ENCODE measurements around the gene TSFM. TPM values are rescaled to one million over a fixed set of nuclear protein-coding genes. Genes with fewer than 3 reads are reported as not detected.

TSFM gene
- total and polyA plus RNA-seq, 2 of the 13 experiments (the other 11 are each of a cell fraction or from before 2014, with no cell fraction given): 29.8 to 68.3 TPM

GRCh38 chr12:57803319-57803893 lies 20.8 kb downstream of the TSFM start:
- peaks cover 6 to 16% of the 10 kb centered on the region in 2 experiments; a peak in 4 of 5 replicates for H3K36me3 ChIP-seq (replicated peaks in 1 of 2; ENCODE audit: control insufficient read depth in 1 of 2, insufficient read depth in 2 of 2, low read length in 2 of 2)
- FAIRE-seq: peak; percentile 54
- TF ChIP-seq XRCC5 (optimal IDR thresholded peaks at IDR 0.05; ENCODE audit: low read length) (peak; percentile 34), ZNF501 (CRISPR knock-in tag; IDR thresholded peaks at IDR 0.05) (0 out of 2 replicates have a peak, but pooled peaks have one; percentile 27), E2F1 (CRISPR knock-in tag; IDR thresholded peaks at IDR 0.05) (no peak), GATAD1 (CRISPR knock-in tag; IDR thresholded peaks at IDR 0.05) (no peak), PLRG1 (conservative IDR thresholded peaks at IDR 0.05) (no peak), ZZZ3 (CRISPR knock-in tag; IDR thresholded peaks at IDR 0.05; ENCODE audit: borderline replicate concordance) (no peak), ZNF564 (CRISPR knock-in tag; IDR thresholded peaks at IDR 0.05) (no peak), MIER2 (CRISPR knock-in tag; IDR thresholded peaks at IDR 0.05) (no peak), ZNF546 (CRISPR knock-in tag; conservative IDR thresholded peaks at IDR 0.05) (no peak), KLF15 (CRISPR knock-in tag; IDR thresholded peaks at IDR 0.05; ENCODE audit: borderline replicate concordance) (no peak), SRF (IDR thresholded peaks at IDR 0.05; ENCODE audit: low read depth, low read length) (0 out of 2 replicates have a peak, but pooled peaks have one; percentile 17), RAD21 (CRISPR knock-in tag; IDR thresholded peaks at IDR 0.05) (peak; percentile 54)
- TF ChIP-seq, protein P1, sequence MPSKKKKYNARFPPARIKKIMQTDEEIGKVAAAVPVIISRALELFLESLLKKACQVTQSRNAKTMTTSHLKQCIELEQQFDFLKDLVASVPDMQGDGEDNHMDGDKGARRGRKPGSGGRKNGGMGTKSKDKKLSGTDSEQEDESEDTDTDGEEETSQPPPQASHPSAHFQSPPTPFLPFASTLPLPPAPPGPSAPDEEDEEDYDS (CRISPR knock-in tag; IDR thresholded peaks at IDR 0.05): no peak
- TF ChIP-seq, protein P2, sequence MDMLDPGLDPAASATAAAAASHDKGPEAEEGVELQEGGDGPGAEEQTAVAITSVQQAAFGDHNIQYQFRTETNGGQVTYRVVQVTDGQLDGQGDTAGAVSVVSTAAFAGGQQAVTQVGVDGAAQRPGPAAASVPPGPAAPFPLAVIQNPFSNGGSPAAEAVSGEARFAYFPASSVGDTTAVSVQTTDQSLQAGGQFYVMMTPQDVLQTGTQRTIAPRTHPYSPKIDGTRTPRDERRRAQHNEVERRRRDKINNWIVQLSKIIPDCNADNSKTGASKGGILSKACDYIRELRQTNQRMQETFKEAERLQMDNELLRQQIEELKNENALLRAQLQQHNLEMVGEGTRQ (IDR thresholded peaks at IDR 0.05; ENCODE audit: low read depth, low read length): no peak
- TF ChIP-seq, protein P2 (CRISPR knock-in tag; IDR thresholded peaks at IDR 0.05; ENCODE audit: borderline replicate concordance): no peak
- TF ChIP-seq, protein P3, sequence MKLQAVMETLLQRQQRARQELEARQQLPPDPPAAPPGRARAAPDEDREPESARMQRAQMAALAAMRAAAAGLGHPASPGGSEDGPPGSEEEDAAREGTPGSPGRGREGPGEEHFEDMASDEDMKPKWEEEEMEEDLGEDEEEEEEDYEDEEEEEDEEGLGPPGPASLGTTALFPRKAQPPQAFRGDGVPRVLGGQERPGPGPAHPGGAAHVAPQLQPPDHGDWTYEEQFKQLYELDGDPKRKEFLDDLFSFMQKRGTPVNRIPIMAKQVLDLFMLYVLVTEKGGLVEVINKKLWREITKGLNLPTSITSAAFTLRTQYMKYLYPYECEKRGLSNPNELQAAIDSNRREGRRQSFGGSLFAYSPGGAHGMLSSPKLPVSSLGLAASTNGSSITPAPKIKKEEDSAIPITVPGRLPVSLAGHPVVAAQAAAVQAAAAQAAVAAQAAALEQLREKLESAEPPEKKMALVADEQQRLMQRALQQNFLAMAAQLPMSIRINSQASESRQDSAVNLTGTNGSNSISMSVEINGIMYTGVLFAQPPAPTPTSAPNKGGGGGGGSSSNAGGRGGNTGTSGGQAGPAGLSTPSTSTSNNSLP (IDR thresholded peaks at IDR 0.05; ENCODE audit: low read depth, low read length): no peak
- TF ChIP-seq, protein P4, sequence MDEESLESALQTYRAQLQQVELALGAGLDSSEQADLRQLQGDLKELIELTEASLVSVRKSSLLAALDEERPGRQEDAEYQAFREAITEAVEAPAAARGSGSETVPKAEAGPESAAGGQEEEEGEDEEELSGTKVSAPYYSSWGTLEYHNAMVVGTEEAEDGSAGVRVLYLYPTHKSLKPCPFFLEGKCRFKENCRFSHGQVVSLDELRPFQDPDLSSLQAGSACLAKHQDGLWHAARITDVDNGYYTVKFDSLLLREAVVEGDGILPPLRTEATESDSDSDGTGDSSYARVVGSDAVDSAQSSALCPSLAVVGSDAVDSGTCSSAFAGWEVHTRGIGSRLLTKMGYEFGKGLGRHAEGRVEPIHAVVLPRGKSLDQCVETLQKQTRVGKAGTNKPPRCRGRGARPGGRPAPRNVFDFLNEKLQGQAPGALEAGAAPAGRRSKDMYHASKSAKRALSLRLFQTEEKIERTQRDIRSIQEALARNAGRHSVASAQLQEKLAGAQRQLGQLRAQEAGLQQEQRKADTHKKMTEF (CRISPR knock-in tag; IDR thresholded peaks at IDR 0.05): no peak
- TF ChIP-seq, protein P5, sequence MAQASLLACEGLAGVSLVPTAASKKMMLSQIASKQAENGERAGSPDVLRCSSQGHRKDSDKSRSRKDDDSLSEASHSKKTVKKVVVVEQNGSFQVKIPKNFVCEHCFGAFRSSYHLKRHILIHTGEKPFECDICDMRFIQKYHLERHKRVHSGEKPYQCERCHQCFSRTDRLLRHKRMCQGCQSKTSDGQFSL (CRISPR knock-in tag; IDR thresholded peaks at IDR 0.05): peak; percentile 76; the same call in 1 of the 2 replicates

More at GRCh38 chr12:57803319-57803893, 20.8 kb downstream of the TSFM start:
- 79% methylated on average over 8 of the region's 9 CpGs for WGBS (ENCODE audit: low lambda C conversion rate)
- Histone ChIP-seq H3K27me3 (ENCODE audit: control insufficient read depth in 1 of 2, insufficient read depth in 2 of 2, low read length in 2 of 2) (no peaks in the 10 kb centered on the region), H3K27ac (ENCODE audit: extremely low read length, insufficient read depth, low read length) (no peak overlapping the region), H4K20me1 (ENCODE audit: insufficient read depth, low read length) (0 out of 2 replicates have a peak, but pooled peaks cover 3% of the 10 kb centered on the region), H3K9me3 (ENCODE audit: low read length) (no peaks in the 10 kb centered on the region), H2AFZ (ENCODE audit: low read length) (no peak overlapping the region), H3K4me3 (replicated peaks in 1 of 3; ENCODE audit: insufficient read depth in 1 of 3, low read depth in 2 of 3, low read length in 3 of 3) (no peak overlapping the region), H3K4me1 (ENCODE audit: insufficient read depth, low read length) (no peaks in the 10 kb centered on the region), H3K4me2 (ENCODE audit: low read depth, low read length) (no peak overlapping the region), H3K79me2 (ENCODE audit: insufficient read depth, low read length) (no peaks in the 10 kb centered on the region), H3K9ac (ENCODE audit: insufficient read depth, low read depth, low read length) (no peak overlapping the region)
- ChIA-PET POLR2A (no interaction called here), CTCF (ENCODE audit: low intra/inter-chr PET ratio, low total read pairs) (interaction anchor here (1.2 to 3.2 kb wide), 2 partner anchors 12 to 102 kb away, joined by 4 to 54 read pairs; no protein-coding TSS in a partner anchor)
- in situ Hi-C loops (cut with HindIII; ENCODE audit: extremely low pct_ligation_motif_present, low pct_unique_long_range_greater_than_20kb): no loop called here
- DNase-seq (ENCODE audit: low spot score): peak; percentile 23
- no TSS peak for BruUV-seq (replicated peaks)
- intact Hi-C loops (cut with micrococcal nuclease; ENCODE audit: unreplicated experiment): loop anchor here (1.0 kb wide), 2 partner anchors 28 to 102 kb away; no protein-coding TSS in a partner anchor
- peak; percentile 89 for ATAC-seq
